Spinal cord (tissue), 10 donors: ENCODE results near the gene ADAMTS15. TPM values are rescaled to one million over a fixed set of nuclear protein-coding genes. Genes with fewer than 3 reads are reported as not detected.

Experiments used
- DNase-seq, 6 donors: peaks; one replicate each; pipeline versions ENCODE4 v3.0.0 to v3.0.0-alpha.2; 2013 to 2015; ENCODE audit warnings: low spot score in 6 of 6, low read depth in 4 of 6
- H3K27ac ChIP-seq: one replicate; pipeline ENCODE4 v1.5.1; 2013; ENCODE audit warnings: low read depth, low read length, control low read depth
- H3K27me3 ChIP-seq: one replicate; pipeline ENCODE4 v1.6.1; 2013; ENCODE audit warnings: low read length; ENCODE audit not compliant: control insufficient read depth, insufficient read depth
- H3K36me3 ChIP-seq: one replicate; pipeline ENCODE4 v1.6.1; 2013; ENCODE audit warnings: low read length; ENCODE audit not compliant: control insufficient read depth, insufficient read depth
- H3K4me1 ChIP-seq: one replicate; pipeline ENCODE4 v1.6.1; 2013; ENCODE audit warnings: low read length; ENCODE audit not compliant: control insufficient read depth, insufficient read depth
- H3K4me3 ChIP-seq: one replicate; pipeline ENCODE4 v1.5.1; 2013; ENCODE audit warnings: low read depth, low read length, control low read depth
- H3K9me3 ChIP-seq: one replicate; pipeline ENCODE4 v1.6.1; 2013; ENCODE audit warnings: low read length; ENCODE audit not compliant: control insufficient read depth, insufficient read depth
- WGBS: methylation state at CpG from one replicate; pipeline ENCODE4 v1.1.5; 2013; ENCODE audit warnings: missing lambda C conversion rate; ENCODE audit not compliant: insufficient coverage; 5-methylcytosine and 5-hydroxymethylcytosine counted together
- polyA plus RNA-seq, 2 donors: library from polyadenylated mRNA; unstranded; fragments of 120-200 nt; gene quantifications; one replicate each; pipeline ENCODE4 v1.2.1, GENCODE V29; 2013; ENCODE audit not compliant: insufficient read length in 2 of 2
- total RNA-seq, 2 donors: library from RNA; depleted of rRNA in 1 of 2; stranded (reverse); fragments of 120-200 nt in 1 of 2; fragments of >200 nt in 1 of 2; gene quantifications; one replicate each; pipeline versions ENCODE4 v1.2.3 to v1.2.4, GENCODE V29; 2013 to 2014
- donor health status: healthy.

Gene ADAMTS15
- total and polyA plus RNA-seq, 4 donors, result 9.7 to 30.4 (median 13.7) TPM

GRCh38 chr11:130455483-130456127, 7.2 kb downstream of the ADAMTS15 start:
- WGBS, result 84% methylated on average over 13 of the region's 15 CpGs
- H3K4me3 ChIP-seq, result no peak overlapping the region
- peaks cover 10% of the 10 kb centered on the region for H3K36me3 ChIP-seq
- no peak overlapping the region for H3K27ac ChIP-seq
- H3K27me3 ChIP-seq, result no peaks in the 10 kb centered on the region
- no peaks in the 10 kb centered on the region for H3K9me3 ChIP-seq
- no peak for DNase-seq
- peaks cover 20% of the 10 kb centered on the region for H3K4me1 ChIP-seq

- no peak for DNase-seq
Observed at GRCh38 chr11:130456286-130456685, 7.8 kb downstream of the ADAMTS15 start.

GRCh38 chr11:130457623-130458409, 9.4 kb downstream of the ADAMTS15 start:
- H3K27me3 ChIP-seq, result no peaks in the 10 kb centered on the region
- 78% methylated on average over 16 of the region's 20 CpGs for WGBS
- no peak overlapping the region for H3K4me3 ChIP-seq
- H3K27ac ChIP-seq, result peak overlapping the region; percentile 61
- H3K36me3 ChIP-seq, result peaks cover 25% of the 10 kb centered on the region
- peak in 1 of 6 donors; percentile 22 for DNase-seq
- H3K9me3 ChIP-seq, result no peaks in the 10 kb centered on the region
- peaks cover 13% of the 10 kb centered on the region for H3K4me1 ChIP-seq

More at GRCh38 chr11:130456286-130456685, 7.8 kb downstream of the ADAMTS15 start:
- Histone ChIP-seq H3K4me1 (peaks cover 18% of the 10 kb centered on the region), H3K27me3 (no peaks in the 10 kb centered on the region), H3K4me3 (no peak overlapping the region), H3K36me3 (peaks cover 10% of the 10 kb centered on the region), H3K9me3 (no peaks in the 10 kb centered on the region), H3K27ac (no peak overlapping the region)
- 88% methylated on average over 2 of the region's 3 CpGs for WGBS

GRCh38 chr11:130458410-130458729, 9.9 kb downstream of the ADAMTS15 start:
- no peak overlapping the region for H3K4me3 ChIP-seq
- H3K4me1 ChIP-seq, result peaks cover 10% of the 10 kb centered on the region
- H3K9me3 ChIP-seq, result no peaks in the 10 kb centered on the region
- H3K27ac ChIP-seq, result no peak overlapping the region
- no peaks in the 10 kb centered on the region for H3K27me3 ChIP-seq
- peaks cover 28% of the 10 kb centered on the region for H3K36me3 ChIP-seq
- WGBS, result 83% methylated on average over 2 of the region's 4 CpGs
- no peak for DNase-seq

- 86% methylated on average over 5 of the region's 7 CpGs for WGBS
Observed at GRCh38 chr11:130459521-130459920, 11.1 kb downstream of the ADAMTS15 start.

GRCh38 chr11:130462101-130462885, 13.8 kb downstream of the ADAMTS15 start:
- Histone ChIP-seq H3K4me3 (no peak overlapping the region), H3K27ac (no peak overlapping the region), H3K36me3 (peaks cover 34% of the 10 kb centered on the region), H3K27me3 (no peaks in the 10 kb centered on the region), H3K9me3 (no peaks in the 10 kb centered on the region), H3K4me1 (peaks cover 4% of the 10 kb centered on the region)
- DNase-seq, result no peak
- WGBS, result 93% methylated on average over 30 of the region's 31 CpGs

More at GRCh38 chr11:130459521-130459920, 11.1 kb downstream of the ADAMTS15 start:
- DNase-seq, result no peak
- no peak overlapping the region for H3K27ac ChIP-seq
- H3K9me3 ChIP-seq, result no peaks in the 10 kb centered on the region
- H3K4me1 ChIP-seq, result peaks cover 10% of the 10 kb centered on the region
- H3K27me3 ChIP-seq, result no peaks in the 10 kb centered on the region
- H3K4me3 ChIP-seq, result no peak overlapping the region
- peaks cover 30% of the 10 kb centered on the region for H3K36me3 ChIP-seq

- Histone ChIP-seq H3K4me1 (no peaks in the 10 kb centered on the region), H3K27ac (no peak overlapping the region), H3K27me3 (no peaks in the 10 kb centered on the region), H3K36me3 (peaks cover 32% of the 10 kb centered on the region), H3K9me3 (no peaks in the 10 kb centered on the region), H3K4me3 (no peak overlapping the region)
- 85% methylated on average over 6 of the region's 8 CpGs for WGBS
- DNase-seq, result no peak
Observed at GRCh38 chr11:130462931-130463330, 14.5 kb downstream of the ADAMTS15 start.

GRCh38 chr11:130464291-130464812, 15.9 kb downstream of the ADAMTS15 start:
- Histone ChIP-seq H3K4me3 (no peak overlapping the region), H3K9me3 (no peaks in the 10 kb centered on the region), H3K27me3 (no peaks in the 10 kb centered on the region), H3K27ac (no peak overlapping the region), H3K4me1 (no peaks in the 10 kb centered on the region), H3K36me3 (peaks cover 33% of the 10 kb centered on the region)
- DNase-seq, result no peak

- no peaks in the 10 kb centered on the region for H3K4me1 ChIP-seq
- DNase-seq, result no peak
- WGBS, result 92% methylated on average over 5 of the region's 5 CpGs
Observed at GRCh38 chr11:130465263-130465662, 16.8 kb downstream of the ADAMTS15 start.

More at GRCh38 chr11:130465263-130465662, 16.8 kb downstream of the ADAMTS15 start:
- Histone ChIP-seq H3K27me3 (no peaks in the 10 kb centered on the region), H3K9me3 (no peaks in the 10 kb centered on the region), H3K36me3 (peaks cover 30% of the 10 kb centered on the region), H3K4me3 (no peak overlapping the region), H3K27ac (no peak overlapping the region)
